ENCODE measurements around the gene AP4B1. TPM values are rescaled to one million over a fixed set of nuclear protein-coding genes. Genes with fewer than 3 reads are reported as not detected.

The AP4B1 gene
- total and polyA plus RNA-seq, 2 experiments from 2014 or later, result 9.8 to 11.1 TPM

DNA sequence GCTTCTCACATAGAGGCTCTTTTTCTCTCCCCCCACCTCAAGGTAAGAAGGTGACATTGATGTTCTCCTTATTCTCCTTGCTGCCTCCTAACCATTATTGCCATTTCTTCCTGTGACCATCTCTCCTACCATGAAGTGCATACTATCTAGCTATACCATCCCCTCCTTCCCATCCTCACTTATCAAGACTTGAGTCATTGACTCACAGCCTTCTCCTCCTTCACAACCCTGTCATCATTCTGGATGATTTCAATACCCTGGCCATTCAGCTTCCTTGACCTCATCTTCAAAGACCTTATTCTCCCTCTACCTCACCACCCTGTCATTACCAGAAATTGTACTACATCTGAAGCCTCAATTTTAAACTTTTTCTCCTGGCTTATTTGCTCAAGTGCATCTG, 13.6 kb upstream of the AP4B1 start:
- no peaks in the 10 kb centered on the region for H3K9me2 ChIP-seq (replicated peaks; ENCODE audit: insufficient read depth)
- no peak overlapping the region for H3K4me3 ChIP-seq
- H3K27ac ChIP-seq, result no peak overlapping the region
- no peak overlapping the region for H3K4me2 ChIP-seq
- TF ChIP-seq EZH2 (IDR thresholded peaks at IDR 0.05; ENCODE audit: borderline replicate concordance), result no peak
- no peak for TF ChIP-seq EZH2phosphoT487 (IDR thresholded peaks at IDR 0.05; ENCODE audit: low read depth, severe bottlenecking, unreplicated experiment)
- TF ChIP-seq, protein P1, sequence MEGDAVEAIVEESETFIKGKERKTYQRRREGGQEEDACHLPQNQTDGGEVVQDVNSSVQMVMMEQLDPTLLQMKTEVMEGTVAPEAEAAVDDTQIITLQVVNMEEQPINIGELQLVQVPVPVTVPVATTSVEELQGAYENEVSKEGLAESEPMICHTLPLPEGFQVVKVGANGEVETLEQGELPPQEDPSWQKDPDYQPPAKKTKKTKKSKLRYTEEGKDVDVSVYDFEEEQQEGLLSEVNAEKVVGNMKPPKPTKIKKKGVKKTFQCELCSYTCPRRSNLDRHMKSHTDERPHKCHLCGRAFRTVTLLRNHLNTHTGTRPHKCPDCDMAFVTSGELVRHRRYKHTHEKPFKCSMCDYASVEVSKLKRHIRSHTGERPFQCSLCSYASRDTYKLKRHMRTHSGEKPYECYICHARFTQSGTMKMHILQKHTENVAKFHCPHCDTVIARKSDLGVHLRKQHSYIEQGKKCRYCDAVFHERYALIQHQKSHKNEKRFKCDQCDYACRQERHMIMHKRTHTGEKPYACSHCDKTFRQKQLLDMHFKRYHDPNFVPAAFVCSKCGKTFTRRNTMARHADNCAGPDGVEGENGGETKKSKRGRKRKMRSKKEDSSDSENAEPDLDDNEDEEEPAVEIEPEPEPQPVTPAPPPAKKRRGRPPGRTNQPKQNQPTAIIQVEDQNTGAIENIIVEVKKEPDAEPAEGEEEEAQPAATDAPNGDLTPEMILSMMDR (IDR thresholded peaks at IDR 0.05; ENCODE audit: poor library complexity), result no peak
- no peak for DNase-seq (ENCODE audit: low spot score)
- no peaks in the 10 kb centered on the region for H3K9me3 ChIP-seq (ENCODE audit: low read depth)
- peaks cover 5% of the 10 kb centered on the region for H3K27me3 ChIP-seq
- no peaks in the 10 kb centered on the region for H3K4me1 ChIP-seq (ENCODE audit: insufficient read depth)
- H4K20me1 ChIP-seq (ENCODE audit: insufficient read depth, poor library complexity, severe bottlenecking), result no peaks in the 10 kb centered on the region
- H2AFZ ChIP-seq, result no peak overlapping the region
- H3K36me3 ChIP-seq (replicated peaks; ENCODE audit: insufficient read depth, low read depth), result no peaks in the 10 kb centered on the region
- H3K79me2 ChIP-seq, result no peaks in the 10 kb centered on the region

DNA sequence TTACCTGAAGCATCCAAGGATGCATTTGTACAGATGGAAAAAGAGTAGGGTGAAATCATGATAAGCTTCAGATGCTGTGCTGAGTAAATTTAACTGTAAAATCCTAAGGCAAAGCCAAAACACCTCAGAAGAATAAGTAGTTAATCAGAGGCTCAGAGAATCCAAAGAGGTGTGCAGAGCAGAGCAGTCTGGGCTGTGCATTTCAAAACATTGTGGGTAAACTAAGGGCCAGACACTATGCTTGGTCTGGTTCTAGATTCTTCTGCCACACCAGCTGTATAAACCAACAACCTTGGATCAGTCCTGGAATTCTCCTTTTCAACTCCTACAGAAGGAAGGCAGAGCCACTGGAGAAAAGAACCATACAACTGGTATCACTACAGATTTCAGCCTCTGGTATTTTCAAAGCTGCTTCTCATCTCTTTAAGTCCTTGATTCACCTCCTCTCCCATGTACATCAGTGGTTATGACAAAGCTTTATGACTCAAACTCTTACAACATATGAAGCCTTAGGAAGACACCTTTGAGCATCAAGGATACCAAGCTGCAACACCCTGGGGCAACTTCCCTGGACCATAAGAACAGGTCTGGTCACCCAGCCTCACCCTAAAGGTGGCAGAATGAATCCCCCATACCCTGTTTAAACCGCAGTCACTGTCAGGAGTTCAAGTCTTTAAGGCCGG, 12.9 kb upstream of the AP4B1 start:
- Histone ChIP-seq H3K4me3 (no peak overlapping the region), H3K9me2 (replicated peaks; ENCODE audit: insufficient read depth) (no peaks in the 10 kb centered on the region), H3K27ac (no peak overlapping the region), H3K4me1 (ENCODE audit: insufficient read depth) (no peaks in the 10 kb centered on the region), H3K36me3 (replicated peaks; ENCODE audit: insufficient read depth, low read depth) (no peaks in the 10 kb centered on the region), H3K79me2 (no peaks in the 10 kb centered on the region), H3K27me3 (no peaks in the 10 kb centered on the region), H3K9me3 (ENCODE audit: low read depth) (no peaks in the 10 kb centered on the region), H4K20me1 (ENCODE audit: insufficient read depth, poor library complexity, severe bottlenecking) (no peaks in the 10 kb centered on the region), H3K4me2 (no peak overlapping the region), H2AFZ (no peak overlapping the region)
- TF ChIP-seq, protein P1 (IDR thresholded peaks at IDR 0.05; ENCODE audit: poor library complexity), result no peak
- no peak for TF ChIP-seq EZH2phosphoT487 (IDR thresholded peaks at IDR 0.05; ENCODE audit: low read depth, severe bottlenecking, unreplicated experiment)
- no peak for TF ChIP-seq EZH2 (IDR thresholded peaks at IDR 0.05; ENCODE audit: borderline replicate concordance)
- 95% methylated on average over 2 of the region's 2 CpGs for WGBS (ENCODE audit: low lambda C conversion rate, missing lambda C conversion rate)
- no peak for DNase-seq (ENCODE audit: low spot score)

DNA sequence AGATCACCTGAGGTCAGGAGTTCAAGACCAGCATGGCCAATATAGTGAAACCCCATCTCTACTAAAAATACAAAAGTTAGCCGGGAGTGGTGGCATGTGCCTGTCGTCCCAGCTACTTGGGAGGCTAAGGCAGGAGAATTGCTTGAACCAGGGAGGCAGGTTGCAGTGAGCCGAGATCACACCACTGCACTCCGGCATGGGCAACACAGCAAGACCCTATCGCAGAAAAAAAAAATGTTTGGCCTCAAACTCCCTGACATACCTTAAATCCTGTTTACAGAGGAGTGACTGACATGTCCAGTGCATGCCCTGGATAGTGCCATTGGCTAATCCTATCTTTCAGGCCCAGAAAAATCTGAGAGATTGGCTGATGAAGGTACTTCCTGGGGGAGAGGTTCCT, 12.4 kb upstream of the AP4B1 start:
- H3K9me2 ChIP-seq (replicated peaks; ENCODE audit: insufficient read depth), result no peaks in the 10 kb centered on the region
- H3K4me1 ChIP-seq (ENCODE audit: insufficient read depth), result no peaks in the 10 kb centered on the region
- H3K4me2 ChIP-seq, result no peak overlapping the region
- no peak overlapping the region for H3K27ac ChIP-seq
- no peaks in the 10 kb centered on the region for H3K79me2 ChIP-seq
- no peaks in the 10 kb centered on the region for H3K27me3 ChIP-seq
- no peak for DNase-seq (ENCODE audit: low spot score)
- no peaks in the 10 kb centered on the region for H4K20me1 ChIP-seq (ENCODE audit: insufficient read depth, poor library complexity, severe bottlenecking)
- H2AFZ ChIP-seq, result no peak overlapping the region
- H3K4me3 ChIP-seq, result no peak overlapping the region
- TF ChIP-seq, protein P1 (IDR thresholded peaks at IDR 0.05; ENCODE audit: poor library complexity), result no peak
- TF ChIP-seq EZH2 (IDR thresholded peaks at IDR 0.05; ENCODE audit: borderline replicate concordance) (no peak), EZH2phosphoT487 (IDR thresholded peaks at IDR 0.05; ENCODE audit: low read depth, severe bottlenecking, unreplicated experiment) (no peak)
- 90% methylated on average over 5 of the region's 5 CpGs for WGBS (ENCODE audit: low lambda C conversion rate, missing lambda C conversion rate)
- no peaks in the 10 kb centered on the region for H3K9me3 ChIP-seq (ENCODE audit: low read depth)
- no peaks in the 10 kb centered on the region for H3K36me3 ChIP-seq (replicated peaks; ENCODE audit: insufficient read depth, low read depth)
